GM23338 (cell line): ENCODE data around the gene TAF4B. TPM values are rescaled to one million over a fixed set of nuclear protein-coding genes. Genes with fewer than 3 reads are reported as not detected.

Experiments
- ATAC-seq: fragments of 200-7000 bp; cut with Tn5 transposase; 3 replicates; pipeline ENCODE4 v1.9.1; 2020
- DNase-seq: peaks from one replicate; pipeline ENCODE4 v3.0.0-alpha.2; 2015; ENCODE audit warnings: low spot score
- H2AFZ ChIP-seq: fragments of 200-600 bp; sonication (generic); 2 replicates; pipeline ENCODE4 v1.8.0; 2016; ENCODE audit warnings: antibody characterized with exemption, mild to moderate bottlenecking, moderate library complexity
- H3F3A ChIP-seq: fragments of 200-600 bp; sonication (generic); replicated peaks from 2 replicates; pipeline ENCODE4 v1.8.0; 2017; ENCODE audit warnings: antibody characterized with exemption, mixed run types, low read depth
- H3K27ac ChIP-seq: fragments of 200-600 bp; sonication (generic); 2 replicates; pipeline ENCODE4 v1.6.1; 2016; ENCODE audit warnings: low read depth
- H3K27me3 ChIP-seq: fragments of 200-600 bp; sonication (generic); 2 replicates; pipeline ENCODE4 v1.8.0; 2016; ENCODE audit warnings: mild to moderate bottlenecking, mixed run types, moderate library complexity; ENCODE audit not compliant: insufficient read depth
- H3K36me3 ChIP-seq: fragments of 200-600 bp; sonication (generic); 2 replicates; pipeline ENCODE4 v1.8.0; 2016; ENCODE audit warnings: mild to moderate bottlenecking; ENCODE audit not compliant: insufficient read depth
- H3K4me1 ChIP-seq: fragments of 200-600 bp; sonication (generic); 2 replicates; pipeline ENCODE4 v1.8.0; 2016; ENCODE audit warnings: mild to moderate bottlenecking, moderate library complexity; ENCODE audit not compliant: insufficient read depth
- H3K4me2 ChIP-seq: fragments of 200-600 bp; sonication (generic); 2 replicates; pipeline ENCODE4 v1.7.1; 2017; ENCODE audit warnings: mixed run types
- H3K4me3 ChIP-seq: fragments of 200-600 bp; sonication (generic); 2 replicates; pipeline ENCODE4 v1.6.1; 2016; ENCODE audit warnings: mixed run types
- H3K79me2 ChIP-seq: fragments of 200-600 bp; sonication (generic); replicated peaks from 2 replicates; pipeline ENCODE4 v1.8.0; 2017; ENCODE audit warnings: mild to moderate bottlenecking; ENCODE audit not compliant: insufficient read depth
- H3K9me2 ChIP-seq: fragments of 200-600 bp; sonication (generic); 2 replicates; pipeline ENCODE4 v1.8.0; 2017; ENCODE audit not compliant: insufficient read depth
- H4K20me1 ChIP-seq: fragments of 200-600 bp; sonication (generic); replicated peaks from 2 replicates; pipeline ENCODE4 v1.8.0; 2017; ENCODE audit warnings: mild to moderate bottlenecking; ENCODE audit not compliant: insufficient read depth
- H3K27ac Mint-ChIP-seq: 2 replicates; pipeline ENCODE4 v1.8.0; 2020; ENCODE audit warnings: inconsistent platforms, mild to moderate bottlenecking, moderate library complexity, mixed read lengths
- H3K27me3 Mint-ChIP-seq: 3 replicates; pipeline ENCODE4 v1.8.0; 2022; ENCODE audit warnings: low read depth, mild to moderate bottlenecking, moderate library complexity, mixed read lengths, inconsistent platforms; ENCODE audit not compliant: insufficient read depth, poor library complexity
- H3K36me3 Mint-ChIP-seq: 3 replicates; pipeline ENCODE4 v1.8.0; 2021; ENCODE audit warnings: low read depth, mild to moderate bottlenecking, inconsistent platforms, moderate library complexity, mixed read lengths
- H3K4me1 Mint-ChIP-seq: 3 replicates; pipeline ENCODE4 v1.8.0; 2020; ENCODE audit warnings: mild to moderate bottlenecking, inconsistent platforms, mixed read lengths
- H3K4me3 Mint-ChIP-seq: 3 replicates; pipeline ENCODE4 v1.8.0; 2021; ENCODE audit warnings: moderate library complexity, mild to moderate bottlenecking, inconsistent platforms, mixed read lengths
- H3K9me3 Mint-ChIP-seq: 3 replicates; pipeline ENCODE4 v1.8.0; 2020; ENCODE audit warnings: moderate library complexity, mild to moderate bottlenecking, inconsistent platforms, mixed read lengths
- CREB1 ChIP-seq: fragments of 250-450 bp; sonication (Bioruptor Pico); IDR thresholded peaks from 2 replicates; pipeline ENCODE4 v1.5.0; 2020; ENCODE audit warnings: low read depth, mild to moderate bottlenecking, moderate library complexity
- CTCF ChIP-seq, 2 experiments: fragments of 200-600 bp in 1 of 2; sonication (generic) in 1 of 2; conservative IDR thresholded peaks; 2 replicates each; pipeline versions ENCODE4 v1.5.1 to v1.6.1; 2016 to 2017; ENCODE audit warnings: antibody characterized with exemption in 2 of 2, low read depth in 2 of 2, mild to moderate bottlenecking in 2 of 2, moderate library complexity in 1 of 2
- ETS1 ChIP-seq: IDR thresholded peaks from 2 replicates; pipeline ENCODE4 v1.6.1; 2016; ENCODE audit warnings: antibody characterized with exemption
- EZH2 ChIP-seq: fragments of 200-600 bp; sonication (generic); IDR thresholded peaks from one replicate; pipeline ENCODE4 v1.8.0; 2017; ENCODE audit warnings: antibody characterized with exemption, mild to moderate bottlenecking, low read depth; ENCODE audit not compliant: unreplicated experiment
- JUNB ChIP-seq: IDR thresholded peaks from one replicate; pipeline ENCODE4 v1.6.1; 2016; ENCODE audit warnings: antibody characterized with exemption; ENCODE audit not compliant: unreplicated experiment
- NANOG ChIP-seq: IDR thresholded peaks from 2 replicates; pipeline ENCODE4 v1.6.1; 2016; ENCODE audit warnings: antibody characterized with exemption, borderline replicate concordance
- POLR2AphosphoS5 ChIP-seq: IDR thresholded peaks from 2 replicates; pipeline ENCODE4 v1.6.1; 2016; ENCODE audit warnings: antibody characterized with exemption, low read depth
- REST ChIP-seq: IDR thresholded peaks from one replicate; pipeline ENCODE4 v1.6.1; 2018; ENCODE audit warnings: antibody characterized with exemption; ENCODE audit not compliant: unreplicated experiment
- STAT1 ChIP-seq: IDR thresholded peaks from one replicate; pipeline ENCODE4 v1.6.1; 2016; ENCODE audit warnings: antibody characterized with exemption; ENCODE audit not compliant: unreplicated experiment
- ZNF114 ChIP-seq: fragments of 250-450 bp; sonication (Bioruptor Pico); IDR thresholded peaks from 2 replicates; pipeline ENCODE4 v1.5.0; 2020; ENCODE audit warnings: mild to moderate bottlenecking, moderate library complexity
- polyA plus RNA-seq: library from polyadenylated mRNA; unstranded; fragments of >200 nt; fragmentation: Nextera tagmentation; extraction: Ambion mirVana; gene quantifications from 2 replicates; pipeline ENCODE4 v1.2.1, GENCODE V29; 2016
- total RNA-seq: library from RNA; depleted of rRNA; stranded (reverse); fragments of >200 nt; shearing (Covaris generic); gene quantifications from 2 replicates; pipeline ENCODE4 v1.2.3, GENCODE V29; 2014

TAF4B gene
- total and polyA plus RNA-seq, 2 experiments from 2014 or later, result 9.4 to 27.3 TPM

GRCh38 chr18:26287644-26288043, 61.4 kb downstream of the TAF4B start (continued):
- TF ChIP-seq REST, result no peak

GRCh38 chr18:26290385-26290784, 64.1 kb downstream of the TAF4B start:
- H3K36me3 ChIP-seq, result peaks cover 3% of the 10 kb centered on the region; the same call in 1 of the 2 replicates
- no peaks in the 10 kb centered on the region for H3F3A ChIP-seq
- H3K9me2 ChIP-seq, result no peaks in the 10 kb centered on the region
- Mint-ChIP-seq H3K9me3 (no peaks in the 10 kb centered on the region), H3K4me3 (no peak overlapping the region), H3K4me1 (no peaks in the 10 kb centered on the region; the same call in 2 of the 3 replicates), H3K27ac (0 out of 2 replicates have a peak overlapping the region, but pooled peaks have one; percentile 8), H3K27me3 (no peaks in the 10 kb centered on the region), H3K36me3 (peaks cover 21% of the 10 kb centered on the region)
- H4K20me1 ChIP-seq, result no peaks in the 10 kb centered on the region
- ATAC-seq (no peak), DNase-seq (no peak)
- peaks cover 8% of the 10 kb centered on the region for H3K79me2 ChIP-seq
- no peaks in the 10 kb centered on the region for H3K4me1 ChIP-seq
- H3K27ac ChIP-seq, result no peak overlapping the region
- no peak overlapping the region for H3K4me3 ChIP-seq
- H2AFZ ChIP-seq, result no peak overlapping the region
- H3K4me2 ChIP-seq, result no peak overlapping the region
- H3K27me3 ChIP-seq, result no peaks in the 10 kb centered on the region
- TF ChIP-seq STAT1 (no peak), REST (no peak), JUNB (no peak), CTCF (conservative IDR thresholded peaks at IDR 0.05; ENCODE audit: low read depth in 2 of 2) (no peak), CREB1 (CRISPR knock-in tag) (no peak), POLR2AphosphoS5 (no peak), EZH2 (no peak), NANOG (no peak), ETS1 (no peak), ZNF114 (CRISPR knock-in tag) (no peak)
